Suprapubic skin (tissue), 4 donors: ENCODE measurements around the gene RND3. TPM values are rescaled to one million over a fixed set of nuclear protein-coding genes. Genes with fewer than 3 reads are reported as not detected.
A peak's percentile ranks its signal among the peaks of the same experiment; 100 is the strongest.

Experiments used
- DNase-seq, 2 donors: peaks; one replicate each; pipeline ENCODE4 v3.0.0-alpha.2; 2019; ENCODE audit warnings: low spot score in 2 of 2
- H3K27ac ChIP-seq: fragments of 200-600 bp; sonication (generic); one replicate; pipeline ENCODE4 v1.5.1; 2019
- H3K27me3 ChIP-seq: fragments of 200-600 bp; sonication (generic); one replicate; pipeline ENCODE4 v1.5.1; 2019
- H3K36me3 ChIP-seq: fragments of 200-600 bp; sonication (generic); one replicate; pipeline ENCODE4 v1.5.1; 2019
- H3K4me1 ChIP-seq: fragments of 200-600 bp; sonication (generic); one replicate; pipeline ENCODE4 v1.5.1; 2019
- H3K4me3 ChIP-seq: fragments of 200-600 bp; sonication (generic); one replicate; pipeline ENCODE4 v1.5.1; 2019; ENCODE audit warnings: mild to moderate bottlenecking
- H3K9me3 ChIP-seq: fragments of 200-600 bp; sonication (generic); one replicate; pipeline ENCODE4 v1.5.1; 2019
- CTCF ChIP-seq, 2 donors: fragments of 200-600 bp in 1 of 2; fragments of 450-650 bp in 1 of 2; sonication (generic) in 1 of 2; IDR thresholded peaks; one replicate each; pipeline ENCODE4 v1.5.1; 2016 to 2019; ENCODE audit warnings: antibody characterized with exemption in 2 of 2, mild to moderate bottlenecking in 1 of 2, moderate library complexity in 1 of 2
- EP300 ChIP-seq: sonication (generic); formaldehyde crosslinking; IDR thresholded peaks from one replicate; pipeline ENCODE4 v1.6.1; 2017; ENCODE audit warnings: antibody characterized with exemption
- POLR2A ChIP-seq, 2 donors: fragments of 450-650 bp; IDR thresholded peaks; one replicate each; pipeline ENCODE4 v1.6.1; 2017; ENCODE audit warnings: antibody characterized with exemption in 2 of 2, mild to moderate bottlenecking in 2 of 2, moderate library complexity in 2 of 2
- POLR2AphosphoS5 ChIP-seq, 3 donors: sonication (generic); formaldehyde crosslinking; IDR thresholded peaks; one replicate each; pipeline ENCODE4 v1.6.1; 2017; ENCODE audit warnings: antibody characterized with exemption in 3 of 3
- WGBS: methylation state at CpG from one replicate; pipeline ENCODE4 v1.1.5; 2018; 5-methylcytosine and 5-hydroxymethylcytosine counted together
- total RNA-seq, 4 donors: library from RNA; depleted of rRNA; stranded (reverse); fragments of >200 nt; gene quantifications; one replicate each; pipeline ENCODE4 v1.1.0, GENCODE V29; 2016

RND3 gene
- total RNA-seq, 4 donors from 2014 or later = 45.7 to 65.3 (median 56.9) TPM

- DNase-seq = no peak
- Histone ChIP-seq H3K4me3 (no peak overlapping the region), H3K36me3 (no peaks in the 10 kb centered on the region), H3K9me3 (no peaks in the 10 kb centered on the region), H3K4me1 (no peaks in the 10 kb centered on the region), H3K27me3 (no peaks in the 10 kb centered on the region), H3K27ac (no peak overlapping the region)
- 54% methylated on average over 2 of the region's 2 CpGs for WGBS
- no peak for TF ChIP-seq EP300
- no peak for TF ChIP-seq POLR2A (IDR thresholded peaks at IDR 0.05)
- no peak for TF ChIP-seq CTCF (IDR thresholded peaks at IDR 0.05)
- TF ChIP-seq POLR2AphosphoS5 (IDR thresholded peaks at IDR 0.05) = no peak
Observed at GRCh38 chr2:150491943-150492342, 4.5 kb upstream of the RND3 start.

GRCh38 chr2:150491430-150491829, 4.0 kb upstream of the RND3 start:
- no peaks in the 10 kb centered on the region for H3K27me3 ChIP-seq
- no peak overlapping the region for H3K4me3 ChIP-seq
- WGBS = 84% methylated on average over 2 of the region's 2 CpGs
- no peak for TF ChIP-seq POLR2A (IDR thresholded peaks at IDR 0.05)
- TF ChIP-seq POLR2AphosphoS5 (IDR thresholded peaks at IDR 0.05) = no peak
- TF ChIP-seq EP300 = no peak
- TF ChIP-seq CTCF (IDR thresholded peaks at IDR 0.05) = no peak
- no peak overlapping the region for H3K27ac ChIP-seq
- no peaks in the 10 kb centered on the region for H3K36me3 ChIP-seq
- no peaks in the 10 kb centered on the region for H3K4me1 ChIP-seq
- no peak for DNase-seq
- no peaks in the 10 kb centered on the region for H3K9me3 ChIP-seq

DNA sequence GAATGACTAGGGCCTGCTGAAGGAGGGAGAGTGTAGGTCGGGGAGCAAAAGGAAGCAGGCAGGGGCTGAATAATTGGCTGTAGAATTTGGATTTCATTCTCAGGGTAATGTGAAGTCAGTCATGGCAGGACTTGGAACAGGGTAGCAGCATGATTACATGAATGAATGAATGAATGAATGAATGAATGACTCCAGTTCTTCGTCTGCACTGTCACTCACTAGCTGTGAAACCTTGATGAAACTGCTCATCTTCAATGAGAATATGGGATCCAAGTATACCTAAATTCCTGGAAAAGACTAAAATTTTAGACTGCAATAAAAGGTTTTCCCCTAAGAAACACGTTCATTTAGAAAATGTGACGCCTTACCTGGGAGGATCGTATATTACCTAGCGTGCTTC, 3.0 kb upstream of the RND3 start:
- DNase-seq = no peak
- H3K27ac ChIP-seq = no peak overlapping the region
- WGBS = 85% methylated on average over 6 of the region's 6 CpGs
- H3K9me3 ChIP-seq = no peaks in the 10 kb centered on the region
- no peak overlapping the region for H3K4me3 ChIP-seq
- H3K36me3 ChIP-seq = no peaks in the 10 kb centered on the region
- H3K4me1 ChIP-seq = peaks cover 4% of the 10 kb centered on the region
- no peaks in the 10 kb centered on the region for H3K27me3 ChIP-seq
- TF ChIP-seq CTCF (IDR thresholded peaks at IDR 0.05) (no peak), EP300 (no peak), POLR2A (IDR thresholded peaks at IDR 0.05) (no peak), POLR2AphosphoS5 (IDR thresholded peaks at IDR 0.05) (no peak)

DNA sequence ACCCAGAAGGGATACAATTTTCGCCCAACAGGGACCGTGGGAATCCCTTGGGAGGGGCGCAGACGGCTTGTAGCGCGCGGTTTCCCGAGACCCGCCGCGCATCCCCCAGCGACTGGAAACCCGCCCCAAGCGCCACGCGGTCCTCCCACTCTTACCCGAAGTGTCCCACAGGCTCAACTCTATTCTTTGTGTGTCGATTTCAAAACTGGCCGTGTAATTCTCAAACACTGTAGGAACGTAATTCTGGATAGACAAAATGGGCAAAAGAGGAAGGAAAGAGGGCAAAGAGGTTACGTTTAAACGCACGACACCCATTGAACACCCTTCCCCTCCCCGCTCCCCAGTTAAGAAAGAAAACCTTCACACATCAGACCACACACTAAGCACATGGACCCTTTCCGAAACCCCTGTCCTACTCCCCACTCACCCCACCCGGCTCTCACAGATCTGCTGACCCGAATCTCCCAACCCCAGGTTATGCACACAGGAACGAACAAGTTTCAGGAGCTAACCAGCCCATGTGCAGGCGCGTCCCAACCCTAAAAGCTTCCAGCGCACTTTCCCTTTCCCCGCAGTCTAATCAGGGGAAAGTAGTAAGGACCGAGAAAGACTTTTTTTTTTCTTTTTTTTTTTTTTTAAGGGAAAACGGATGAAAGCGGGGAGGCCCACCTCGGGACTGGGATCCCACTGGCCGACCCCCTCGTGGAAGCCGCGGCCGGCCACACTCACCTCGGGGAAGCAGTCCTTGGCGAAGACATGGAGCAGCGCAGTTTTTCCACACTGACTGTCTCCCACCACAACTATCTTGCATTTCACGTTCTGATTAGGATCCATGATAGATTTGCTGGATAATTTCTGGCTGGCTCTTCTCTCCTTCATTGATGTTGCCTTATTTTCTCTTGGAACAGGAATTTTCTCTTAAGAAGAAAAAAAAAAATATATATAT, 655 bp downstream of the RND3 start:
- under 1% methylated on average over 40 of the region's 45 CpGs for WGBS
- H3K27me3 ChIP-seq = no peaks in the 10 kb centered on the region
- TF ChIP-seq CTCF (IDR thresholded peaks at IDR 0.05) = no peak
- no peak for TF ChIP-seq POLR2A (IDR thresholded peaks at IDR 0.05)
- H3K4me1 ChIP-seq = peaks cover 37% of the 10 kb centered on the region
- no peaks in the 10 kb centered on the region for H3K9me3 ChIP-seq
- no peaks in the 10 kb centered on the region for H3K36me3 ChIP-seq
- DNase-seq = peak; percentile 70 to 80
- peak overlapping the region; percentile 97 for H3K27ac ChIP-seq
- H3K4me3 ChIP-seq = peak overlapping the region; percentile 91

DNA sequence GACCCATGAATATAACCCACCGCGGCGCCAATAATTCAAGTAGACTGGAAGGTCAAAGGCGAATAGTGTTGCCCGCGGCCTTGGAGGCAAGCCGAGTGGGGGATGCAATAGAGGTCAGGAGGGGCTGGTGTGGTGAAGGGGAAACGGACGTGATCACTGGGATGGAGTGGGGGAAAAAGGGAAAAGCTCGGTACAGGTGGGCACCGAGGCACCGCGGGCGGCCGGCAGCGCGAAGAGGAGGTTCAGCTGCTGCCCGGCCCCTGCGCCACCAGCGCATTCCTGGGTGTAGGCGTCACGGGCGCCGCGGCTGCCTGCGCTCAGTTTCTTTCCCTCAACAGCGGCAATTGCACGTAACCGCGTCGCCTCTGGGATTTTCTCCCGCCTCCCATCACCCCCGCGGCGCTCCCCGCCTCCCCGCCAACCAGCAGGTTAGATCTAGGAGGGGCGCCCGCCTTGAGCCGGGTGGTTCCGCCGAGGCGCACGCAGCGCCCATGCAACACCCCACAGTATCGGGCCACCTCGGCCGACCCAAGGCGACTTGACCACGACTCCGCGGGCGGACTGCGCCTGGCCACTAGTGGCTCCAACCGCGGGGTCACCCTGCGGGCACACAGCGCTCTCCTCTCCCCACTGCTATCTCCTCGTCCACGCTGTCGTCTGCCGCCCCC, 1.5 kb downstream of the RND3 start:
- Histone ChIP-seq H3K4me1 (peaks cover 45% of the 10 kb centered on the region), H3K36me3 (no peaks in the 10 kb centered on the region), H3K4me3 (peak overlapping the region; percentile 91), H3K27me3 (no peaks in the 10 kb centered on the region), H3K27ac (peak overlapping the region; percentile 97), H3K9me3 (no peaks in the 10 kb centered on the region)
- TF ChIP-seq EP300 = no peak
- TF ChIP-seq POLR2AphosphoS5 (IDR thresholded peaks at IDR 0.05) = peak in 2 of 3 donors; percentile 10 to 16
- no peak for TF ChIP-seq CTCF (IDR thresholded peaks at IDR 0.05)
- TF ChIP-seq POLR2A (IDR thresholded peaks at IDR 0.05) = peak in 1 of 2 donors; percentile 50
- WGBS = 0% methylated on average over 49 of the region's 62 CpGs
- DNase-seq = peak; percentile 87 to 88
